PC-9 (cell line): Measurements from ENCODE around the gene KRT12. TPM values are rescaled to one million over a fixed set of nuclear protein-coding genes. Genes with fewer than 3 reads are reported as not detected.

Experiments used
- BruUV-seq: library from RNA; stranded (reverse); fragments of 400-500 nt; replicated peaks from 2 replicates; lab custom pipeline; 2021; lab: Mats Ljungman, UMichigan
- CTCF ChIA-PET: fragments of 300-600 bp; sonication (Branson Sonifier 250); formaldehyde crosslinking; loops from one replicate; lab custom pipeline; 2022; ENCODE audit warnings: antibody characterized with exemption; lab: Charles Lee
- POLR2A ChIA-PET: fragments of 300-600 bp; sonication (Branson Sonifier 250); formaldehyde crosslinking; loops from one replicate; lab custom pipeline; 2022; ENCODE audit warnings: antibody characterized with exemption; ENCODE audit not compliant: unreplicated experiment; lab: Charles Lee
- DNase-seq, 2 experiments: peaks; one replicate each; pipeline versions ENCODE4 v3.0.0 to v3.0.0-alpha.2; 2015 to 2022; ENCODE audit warnings: mixed read lengths in 1 of 2
- H2AFZ ChIP-seq: fragments of 200-600 bp; sonication (generic); 2 replicates; pipeline ENCODE4 v1.8.1; 2017; ENCODE audit warnings: antibody characterized with exemption
- H3F3A ChIP-seq: fragments of 200-600 bp; sonication (generic); 2 replicates; pipeline ENCODE4 v1.8.1; 2017; ENCODE audit warnings: antibody characterized with exemption, mild to moderate bottlenecking, low read depth; ENCODE audit not compliant: insufficient read depth
- H3K27ac ChIP-seq: fragments of 200-600 bp; sonication (generic); 2 replicates; pipeline ENCODE4 v1.6.1; 2016; ENCODE audit warnings: mixed run types
- H3K27me3 ChIP-seq: fragments of 200-600 bp; sonication (generic); 2 replicates; pipeline ENCODE4 v1.6.1; 2016; ENCODE audit warnings: low read depth, mixed run types; ENCODE audit not compliant: insufficient read depth
- H3K36me3 ChIP-seq: fragments of 200-600 bp; sonication (generic); 2 replicates; pipeline ENCODE4 v1.6.1; 2016; ENCODE audit warnings: low read depth, mixed run types
- H3K4me1 ChIP-seq: fragments of 200-600 bp; sonication (generic); replicated peaks from 2 replicates; pipeline ENCODE4 v1.6.1; 2016; ENCODE audit warnings: mixed run types; ENCODE audit not compliant: insufficient read depth
- H3K4me2 ChIP-seq: fragments of 200-600 bp; sonication (generic); 2 replicates; pipeline ENCODE4 v1.6.1; 2017; ENCODE audit warnings: mixed run types
- H3K4me3 ChIP-seq: fragments of 200-600 bp; sonication (generic); 2 replicates; pipeline ENCODE4 v1.6.1; 2016; ENCODE audit warnings: mixed run types
- H3K79me2 ChIP-seq: fragments of 200-600 bp; sonication (generic); 2 replicates; pipeline ENCODE4 v1.6.1; 2017; ENCODE audit warnings: low read depth, mixed run types
- H3K9me2 ChIP-seq: fragments of 200-600 bp; sonication (generic); 2 replicates; pipeline ENCODE4 v1.8.1; 2017; ENCODE audit warnings: mild to moderate bottlenecking; ENCODE audit not compliant: insufficient read depth
- H3K9me3 ChIP-seq: fragments of 200-600 bp; sonication (generic); 2 replicates; pipeline ENCODE4 v1.8.1; 2016; ENCODE audit warnings: low read depth; ENCODE audit not compliant: insufficient read depth
- H4K20me1 ChIP-seq: fragments of 200-600 bp; sonication (generic); 2 replicates; pipeline ENCODE4 v1.8.1; 2017; ENCODE audit not compliant: insufficient read depth
- CTCF ChIP-seq: fragments of 200-600 bp; sonication (generic); conservative IDR thresholded peaks from 2 replicates; pipeline ENCODE4 v1.6.1; 2017; ENCODE audit warnings: mixed run types, antibody characterized with exemption, mild to moderate bottlenecking, moderate library complexity
- EZH2 ChIP-seq: fragments of 200-600 bp; sonication (generic); IDR thresholded peaks from 2 replicates; pipeline ENCODE4 v1.8.0; 2017; ENCODE audit warnings: antibody characterized with exemption, low read depth
- intact Hi-C: fragments of 100-400 bp; cut with micrococcal nuclease; formaldehyde crosslinking; loops from one replicate; pipeline ENCODE4 v1.10.0; 2022; ENCODE audit not compliant: unreplicated experiment
- total RNA-seq: library from RNA; stranded (reverse); gene quantifications from 2 replicates; pipeline ENCODE4 v1.2.3, GENCODE V29; 2021

The KRT12 gene
- total RNA-seq, 1 experiment from 2014 or later, result not detected

GRCh38 chr17:40915199-40915661, 48.2 kb upstream of the KRT12 start:
- intact Hi-C loops, result loop anchor here (1.0 kb wide), 7 partner anchors 43 to 740 kb away; partner anchors contain the start of genes KRTAP2-3 and KRTAP4-6
- no peak overlapping the region for H2AFZ ChIP-seq
- ChIA-PET POLR2A (interaction anchor here (0.6 to 0.7 kb wide), 3 partner anchors 275 to 781 kb away, joined by 3 to 6 read pairs (median 5); no protein-coding TSS in a partner anchor), CTCF (no interaction called here)
- peaks cover 74% of the 10 kb centered on the region for H3K4me1 ChIP-seq
- H3F3A ChIP-seq, result peaks cover 40% of the 10 kb centered on the region
- H3K27ac ChIP-seq, result peak overlapping the region; percentile 99
- no TSS peak for BruUV-seq
- H4K20me1 ChIP-seq, result no peaks in the 10 kb centered on the region
- H3K9me2 ChIP-seq, result no peaks in the 10 kb centered on the region
- H3K4me3 ChIP-seq, result no peak overlapping the region
- no peak for TF ChIP-seq CTCF
- peak in 1 of 2 experiments; percentile 99 for DNase-seq
- H3K36me3 ChIP-seq, result no peaks in the 10 kb centered on the region
- no peaks in the 10 kb centered on the region for H3K9me3 ChIP-seq
- H3K27me3 ChIP-seq, result no peaks in the 10 kb centered on the region
- H3K4me2 ChIP-seq, result peak overlapping the region; percentile 65
- H3K79me2 ChIP-seq, result no peaks in the 10 kb centered on the region

GRCh38 chr17:40914075-40914855, 47.2 kb upstream of the KRT12 start:
- TSS peak; percentile 82 for BruUV-seq
- Histone ChIP-seq H3K4me2 (peak overlapping the region; percentile 54), H3K36me3 (no peaks in the 10 kb centered on the region), H3K79me2 (no peaks in the 10 kb centered on the region), H3F3A (peaks cover 48% of the 10 kb centered on the region), H3K27ac (peak overlapping the region; percentile 99), H4K20me1 (no peaks in the 10 kb centered on the region), H3K9me2 (no peaks in the 10 kb centered on the region), H3K4me1 (peaks cover 82% of the 10 kb centered on the region), H2AFZ (no peak overlapping the region), H3K4me3 (no peak overlapping the region), H3K27me3 (no peaks in the 10 kb centered on the region), H3K9me3 (no peaks in the 10 kb centered on the region)
- DNase-seq, result no peak
- ChIA-PET CTCF (interaction anchor here (0.7 kb wide), 1 partner anchor 50 kb away, joined by 4 read pairs; no protein-coding TSS in a partner anchor), POLR2A (no interaction called here)
- intact Hi-C loops, result no loop called here
- no peak for TF ChIP-seq EZH2
- TF ChIP-seq CTCF, result no peak

GRCh38 chr17:40912486-40913210, 45.6 kb upstream of the KRT12 start:
- intact Hi-C loops, result no loop called here
- H2AFZ ChIP-seq, result no peak overlapping the region
- H3K27me3 ChIP-seq, result no peaks in the 10 kb centered on the region
- H3K36me3 ChIP-seq, result no peaks in the 10 kb centered on the region
- H3K9me2 ChIP-seq, result no peaks in the 10 kb centered on the region
- no peak overlapping the region for H3K4me3 ChIP-seq
- TF ChIP-seq EZH2 (no peak), CTCF (no peak)
- peaks cover 86% of the 10 kb centered on the region for H3K4me1 ChIP-seq
- DNase-seq, result no peak
- ChIA-PET POLR2A (interaction anchor here (0.6 kb wide), 1 partner anchor 222 kb away, joined by 10 read pairs; no protein-coding TSS in a partner anchor), CTCF (no interaction called here)
- H3F3A ChIP-seq, result peaks cover 47% of the 10 kb centered on the region
- peak overlapping the region; percentile 40 for H3K27ac ChIP-seq
- H3K79me2 ChIP-seq, result no peaks in the 10 kb centered on the region
- no TSS peak for BruUV-seq
- H4K20me1 ChIP-seq, result no peaks in the 10 kb centered on the region
- H3K4me2 ChIP-seq, result no peak overlapping the region
- H3K9me3 ChIP-seq, result no peaks in the 10 kb centered on the region
